ENCODE measurements around the gene PLEKHN1.
A peak's percentile ranks its signal among the peaks of the same experiment; 100 is the strongest.

Gene PLEKHN1

GRCh38 chr1:951364-951763 lies 14.9 kb upstream of the PLEKHN1 start:
- peaks cover 86% of the 10 kb centered on the region for H3K36me3 ChIP-seq (ENCODE audit: insufficient read depth, low read length)
- H3K9ac ChIP-seq (ENCODE audit: insufficient read length) = no peak overlapping the region
- no peak for DNase-seq (ENCODE audit: low read depth, low spot score)

GRCh38 chr1:952201-952600 lies 14.1 kb upstream of the PLEKHN1 start:
- TF ChIP-seq POLR2AphosphoS5 (IDR thresholded peaks at IDR 0.05; ENCODE audit: borderline replicate concordance, low read depth, low read length) = no peak
- TF ChIP-seq EZH2 (IDR thresholded peaks at IDR 0.05) = no peak
- no peak for TF ChIP-seq FOXP2 (optimal IDR thresholded peaks at IDR 0.05; ENCODE audit: control extremely low read depth, extremely low read length, insufficient read depth)
- no peak overlapping the region for H3K27ac ChIP-seq
- peaks cover 90% of the 10 kb centered on the region for H3K36me3 ChIP-seq (ENCODE audit: insufficient read depth, low read length)
- no peak overlapping the region for H3K4me3 ChIP-seq
- DNase-seq (ENCODE audit: low read depth, low spot score) = no peak
- no peaks in the 10 kb centered on the region for H3K9me3 ChIP-seq (ENCODE audit: low read depth, low read length)
- no peak overlapping the region for H3K9ac ChIP-seq (ENCODE audit: insufficient read length)

More at GRCh38 chr1:951364-951763, 14.9 kb upstream of the PLEKHN1 start:
- Histone ChIP-seq H3K27ac (no peak overlapping the region), H3K4me3 (no peak overlapping the region), H3K9me3 (ENCODE audit: low read depth, low read length) (no peaks in the 10 kb centered on the region)
- TF ChIP-seq POLR2AphosphoS5 (IDR thresholded peaks at IDR 0.05; ENCODE audit: borderline replicate concordance, low read depth, low read length) = no peak
- no peak for TF ChIP-seq EZH2 (IDR thresholded peaks at IDR 0.05)
- no peak for TF ChIP-seq FOXP2 (optimal IDR thresholded peaks at IDR 0.05; ENCODE audit: control extremely low read depth, extremely low read length, insufficient read depth)

GRCh38 chr1:952603-953002 lies 13.7 kb upstream of the PLEKHN1 start:
- H3K36me3 ChIP-seq (ENCODE audit: insufficient read depth, low read length) = peaks cover 91% of the 10 kb centered on the region
- no peaks in the 10 kb centered on the region for H3K9me3 ChIP-seq (ENCODE audit: low read depth, low read length)
- H3K4me3 ChIP-seq = no peak overlapping the region
- H3K27ac ChIP-seq = no peak overlapping the region
- H3K9ac ChIP-seq (ENCODE audit: insufficient read length) = no peak overlapping the region
- TF ChIP-seq EZH2 (IDR thresholded peaks at IDR 0.05) (no peak), POLR2AphosphoS5 (IDR thresholded peaks at IDR 0.05; ENCODE audit: borderline replicate concordance, low read depth, low read length) (no peak), FOXP2 (optimal IDR thresholded peaks at IDR 0.05; ENCODE audit: control extremely low read depth, extremely low read length, insufficient read depth) (no peak)
- no peak for DNase-seq (ENCODE audit: low read depth, low spot score)

GRCh38 chr1:953524-954320 lies 12.6 kb upstream of the PLEKHN1 start:
- no peak for DNase-seq (ENCODE audit: low read depth, low spot score)
- Histone ChIP-seq H3K9me3 (ENCODE audit: low read depth, low read length) (no peaks in the 10 kb centered on the region), H3K4me3 (no peak overlapping the region), H3K9ac (ENCODE audit: insufficient read length) (no peak overlapping the region), H3K27ac (no peak overlapping the region), H3K36me3 (ENCODE audit: insufficient read depth, low read length) (peaks cover 89% of the 10 kb centered on the region)
- no peak for TF ChIP-seq POLR2AphosphoS5 (IDR thresholded peaks at IDR 0.05; ENCODE audit: borderline replicate concordance, low read depth, low read length)
- TF ChIP-seq EZH2 (IDR thresholded peaks at IDR 0.05) = no peak
- TF ChIP-seq FOXP2 (optimal IDR thresholded peaks at IDR 0.05; ENCODE audit: control extremely low read depth, extremely low read length, insufficient read depth) = no peak

- H3K36me3 ChIP-seq (ENCODE audit: insufficient read depth, low read length) = peaks cover 79% of the 10 kb centered on the region
- no peak overlapping the region for H3K9ac ChIP-seq (ENCODE audit: insufficient read length)
- no peak overlapping the region for H3K27ac ChIP-seq
- no peak overlapping the region for H3K4me3 ChIP-seq
- TF ChIP-seq EZH2 (IDR thresholded peaks at IDR 0.05) (no peak), POLR2AphosphoS5 (IDR thresholded peaks at IDR 0.05; ENCODE audit: borderline replicate concordance, low read depth, low read length) (no peak), FOXP2 (optimal IDR thresholded peaks at IDR 0.05; ENCODE audit: control extremely low read depth, extremely low read length, insufficient read depth) (no peak)
- no peaks in the 10 kb centered on the region for H3K9me3 ChIP-seq (ENCODE audit: low read depth, low read length)
- DNase-seq (ENCODE audit: low read depth, low spot score) = no peak
Measured at GRCh38 chr1:954927-955326, 11.4 kb upstream of the PLEKHN1 start.

GRCh38 chr1:955474-955873 lies 10.8 kb upstream of the PLEKHN1 start:
- TF ChIP-seq POLR2AphosphoS5 (IDR thresholded peaks at IDR 0.05; ENCODE audit: borderline replicate concordance, low read depth, low read length) = no peak
- no peak for TF ChIP-seq EZH2 (IDR thresholded peaks at IDR 0.05)
- TF ChIP-seq FOXP2 (optimal IDR thresholded peaks at IDR 0.05; ENCODE audit: control extremely low read depth, extremely low read length, insufficient read depth) = no peak
- H3K4me3 ChIP-seq = no peak overlapping the region
- H3K36me3 ChIP-seq (ENCODE audit: insufficient read depth, low read length) = peaks cover 73% of the 10 kb centered on the region
- no peak for DNase-seq (ENCODE audit: low read depth, low spot score)
- no peak overlapping the region for H3K27ac ChIP-seq
- H3K9me3 ChIP-seq (ENCODE audit: low read depth, low read length) = no peaks in the 10 kb centered on the region
- no peak overlapping the region for H3K9ac ChIP-seq (ENCODE audit: insufficient read length)

- Histone ChIP-seq H3K9me3 (ENCODE audit: low read depth, low read length) (no peaks in the 10 kb centered on the region), H3K27ac (no peak overlapping the region), H3K36me3 (ENCODE audit: insufficient read depth, low read length) (peaks cover 62% of the 10 kb centered on the region), H3K4me3 (no peak overlapping the region), H3K9ac (ENCODE audit: insufficient read length) (no peak overlapping the region)
- TF ChIP-seq FOXP2 (optimal IDR thresholded peaks at IDR 0.05; ENCODE audit: control extremely low read depth, extremely low read length, insufficient read depth) (no peak), POLR2AphosphoS5 (IDR thresholded peaks at IDR 0.05; ENCODE audit: borderline replicate concordance, low read depth, low read length) (no peak), EZH2 (IDR thresholded peaks at IDR 0.05) (no peak)
- no peak for DNase-seq (ENCODE audit: low read depth, low spot score)
Measured at GRCh38 chr1:956636-957035, 9.6 kb upstream of the PLEKHN1 start.

GRCh38 chr1:958823-959730 lies 7.2 kb upstream of the PLEKHN1 start, which contains the start of gene NOC2L:
TSS of gene NOC2L (minus strand) at chr1:959256. CDS start at chr1:959240, 16 bp downstream.
- peak within 1 kb of the TSS; percentile 93 for H3K9ac ChIP-seq (ENCODE audit: insufficient read length)
- H3K9me3 ChIP-seq (ENCODE audit: low read depth, low read length) = no peaks in the 10 kb centered on the region
- no peak for TF ChIP-seq FOXP2 (optimal IDR thresholded peaks at IDR 0.05; ENCODE audit: control extremely low read depth, extremely low read length, insufficient read depth)
- peak; percentile 83 for TF ChIP-seq POLR2AphosphoS5 (IDR thresholded peaks at IDR 0.05; ENCODE audit: borderline replicate concordance, low read depth, low read length)
- no peak for DNase-seq (ENCODE audit: low read depth, low spot score)
- H3K36me3 ChIP-seq (ENCODE audit: insufficient read depth, low read length) = peaks cover 50% of the 10 kb centered on the region
- H3K4me3 ChIP-seq = peak within 1 kb of the TSS; percentile 78
- H3K27ac ChIP-seq = peak within 1 kb of the TSS; percentile 50; the same call in 1 of the 2 replicates

Measured in SK-N-MC (cell line).